HepG2 (cell line): ENCODE results near the gene MAPK11. TPM values are rescaled to one million over a fixed set of nuclear protein-coding genes. Genes with fewer than 3 reads are reported as not detected.

Source experiments
- ARID2 ChIP-seq: sonication (generic); formaldehyde crosslinking; IDR thresholded peaks from 2 replicates; pipeline ENCODE4 v1.8.1; 2022; ENCODE audit warnings: mild to moderate bottlenecking, missing genetic modification reagents, borderline replicate concordance
- DPF2 ChIP-seq: sonication (generic); formaldehyde crosslinking; IDR thresholded peaks from 2 replicates; pipeline ENCODE4 v1.4.0; 2020; ENCODE audit warnings: mild to moderate bottlenecking, low read depth, missing genetic modification reagents, borderline replicate concordance
- HOXD1 ChIP-seq: sonication (generic); formaldehyde crosslinking; IDR thresholded peaks from 2 replicates; pipeline ENCODE4 v1.5.0; 2020; ENCODE audit warnings: missing genetic modification reagents
- NCOR1 ChIP-seq: fragments of 200-600 bp; sonication (generic); IDR thresholded peaks from 2 replicates; pipeline ENCODE4 v1.7.0; 2017; ENCODE audit warnings: antibody characterized with exemption, low read length, borderline replicate concordance
- NFIC ChIP-seq: IDR thresholded peaks from 2 replicates; pipeline ENCODE4 v1.6.1; 2012; ENCODE audit warnings: mild to moderate bottlenecking, low read length, inconsistent platforms
- NONO ChIP-seq, 2 experiments: fragments of 450-650 bp in 1 of 2; sonication (generic) in 1 of 2; formaldehyde crosslinking in 1 of 2; IDR thresholded peaks in 1 of 2; conservative IDR thresholded peaks in 1 of 2; 2 replicates each; pipeline versions ENCODE4 v1.6.1 to v1.8.0; 2017 to 2022; ENCODE audit warnings: mild to moderate bottlenecking in 1 of 2, missing genetic modification reagents in 1 of 2, moderate library complexity in 1 of 2
- REL ChIP-seq: sonication (generic); formaldehyde crosslinking; conservative IDR thresholded peaks from 2 replicates; pipeline ENCODE4 v1.8.0; 2022; ENCODE audit warnings: mild to moderate bottlenecking, missing genetic modification reagents, moderate library complexity
- SMARCC2 ChIP-seq: fragments of 450-650 bp; IDR thresholded peaks from 2 replicates; pipeline ENCODE4 v1.6.1; 2017; ENCODE audit warnings: antibody characterized with exemption, mild to moderate bottlenecking
- SNAPC2 ChIP-seq: sonication (generic); formaldehyde crosslinking; IDR thresholded peaks from 2 replicates; pipeline ENCODE4 v1.8.1; 2022; ENCODE audit warnings: mild to moderate bottlenecking, missing genetic modification reagents
- TRAFD1 ChIP-seq: sonication (generic); formaldehyde crosslinking; IDR thresholded peaks from 2 replicates; pipeline ENCODE4 v1.5.1; 2020; ENCODE audit warnings: missing genetic modification reagents, mild to moderate bottlenecking, borderline replicate concordance
- ZNF235 ChIP-seq: sonication (generic); formaldehyde crosslinking; IDR thresholded peaks from 2 replicates; pipeline ENCODE4 v1.8.1; 2023; ENCODE audit warnings: mild to moderate bottlenecking, missing genetic modification reagents, borderline replicate concordance
- ZNF260 ChIP-seq: sonication (generic); formaldehyde crosslinking; IDR thresholded peaks from 2 replicates; pipeline ENCODE4 v1.4.0; 2020; ENCODE audit warnings: missing genetic modification reagents, low read depth, mild to moderate bottlenecking, borderline replicate concordance
- ZNF282 ChIP-seq: fragments of 450-650 bp; IDR thresholded peaks from 2 replicates; pipeline ENCODE4 v1.6.1; 2018; ENCODE audit not compliant: partially characterized antibody
- ZNF569 ChIP-seq: sonication (generic); formaldehyde crosslinking; IDR thresholded peaks from 2 replicates; pipeline ENCODE4 v1.5.0; 2020; ENCODE audit warnings: mild to moderate bottlenecking, missing genetic modification reagents, moderate library complexity, borderline replicate concordance
- ZNF619 ChIP-seq: sonication (generic); formaldehyde crosslinking; IDR thresholded peaks from 2 replicates; pipeline ENCODE4 v1.4.0; 2020; ENCODE audit warnings: mild to moderate bottlenecking, missing genetic modification reagents
- ZSCAN25 ChIP-seq: sonication (generic); formaldehyde crosslinking; IDR thresholded peaks from 2 replicates; pipeline ENCODE4 v1.8.0; 2022; ENCODE audit warnings: mild to moderate bottlenecking, missing genetic modification reagents
- polyA plus RNA-seq, 8 experiments: library from polyadenylated mRNA; depleted of rRNA in 3 of 8; stranded (reverse) in 7 of 8; unstranded in 1 of 8; fragments of >200 nt; fragmentation: Illumina TruSeq in 4 of 8; extraction: Trizol in 4 of 8; gene quantifications; 2 replicates each; pipeline versions ENCODE4 v1.2.1 to v1.2.3, GENCODE V29; 2011 to 2016; ENCODE audit warnings: low read depth in 4 of 8, missing spikeins in 1 of 8, mixed read lengths in 1 of 8; ENCODE audit not compliant: insufficient read depth in 1 of 8
- total RNA-seq, 5 experiments: library from RNA; depleted of rRNA; stranded (reverse); fragments of >200 nt; fragmentation: Illumina TruSeq; extraction: Trizol; gene quantifications; 2 replicates each; pipeline ENCODE4 v1.2.3, GENCODE V29; 2016; ENCODE audit warnings: low read depth in 1 of 5
- TF ChIP-seq, protein P1 (sequence below): sonication (generic); formaldehyde crosslinking; IDR thresholded peaks from 2 replicates; pipeline ENCODE4 v1.5.0; 2020; ENCODE audit warnings: missing genetic modification reagents
- TF ChIP-seq, protein P2 (sequence below): sonication (generic); formaldehyde crosslinking; IDR thresholded peaks from 2 replicates; pipeline ENCODE4 v1.4.0; 2020; ENCODE audit warnings: missing genetic modification reagents
- TF ChIP-seq, protein P3 (sequence below): sonication (generic); formaldehyde crosslinking; IDR thresholded peaks from 2 replicates; pipeline ENCODE4 v1.8.0; 2022; ENCODE audit warnings: missing genetic modification reagents, mild to moderate bottlenecking, inconsistent platforms, borderline replicate concordance
- TF ChIP-seq, protein P4 (sequence below): sonication (generic); formaldehyde crosslinking; IDR thresholded peaks from 2 replicates; pipeline ENCODE4 v1.8.1; 2023; ENCODE audit warnings: mild to moderate bottlenecking, inconsistent platforms, moderate library complexity, missing genetic modification reagents, borderline replicate concordance
- TF ChIP-seq, protein P5 (sequence below): sonication (generic); formaldehyde crosslinking; IDR thresholded peaks from 2 replicates; pipeline ENCODE4 v1.4.0; 2020; ENCODE audit warnings: low read depth, mild to moderate bottlenecking, missing genetic modification reagents

MAPK11 gene
- total and polyA plus RNA-seq, 2 of the 13 experiments (the other 11 are each of a cell fraction or from before 2014, with no cell fraction given), result 0.15 to 0.17 TPM

GRCh38 chr22:50260801-50261614, 9.2 kb downstream of the MAPK11 start (continued):
- no peak for TF ChIP-seq TRAFD1 (CRISPR knock-in tag)
- TF ChIP-seq REL, result no peak
- TF ChIP-seq ZNF282, result no peak
- TF ChIP-seq, protein P1, sequence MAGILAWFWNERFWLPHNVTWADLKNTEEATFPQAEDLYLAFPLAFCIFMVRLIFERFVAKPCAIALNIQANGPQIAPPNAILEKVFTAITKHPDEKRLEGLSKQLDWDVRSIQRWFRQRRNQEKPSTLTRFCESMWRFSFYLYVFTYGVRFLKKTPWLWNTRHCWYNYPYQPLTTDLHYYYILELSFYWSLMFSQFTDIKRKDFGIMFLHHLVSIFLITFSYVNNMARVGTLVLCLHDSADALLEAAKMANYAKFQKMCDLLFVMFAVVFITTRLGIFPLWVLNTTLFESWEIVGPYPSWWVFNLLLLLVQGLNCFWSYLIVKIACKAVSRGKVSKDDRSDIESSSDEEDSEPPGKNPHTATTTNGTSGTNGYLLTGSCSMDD (CRISPR knock-in tag), result no peak
- TF ChIP-seq, protein P2, sequence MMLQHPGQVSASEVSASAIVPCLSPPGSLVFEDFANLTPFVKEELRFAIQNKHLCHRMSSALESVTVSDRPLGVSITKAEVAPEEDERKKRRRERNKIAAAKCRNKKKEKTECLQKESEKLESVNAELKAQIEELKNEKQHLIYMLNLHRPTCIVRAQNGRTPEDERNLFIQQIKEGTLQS (CRISPR knock-in tag), result no peak
- no peak for TF ChIP-seq ZNF260 (CRISPR knock-in tag)
- TF ChIP-seq, protein P3, sequence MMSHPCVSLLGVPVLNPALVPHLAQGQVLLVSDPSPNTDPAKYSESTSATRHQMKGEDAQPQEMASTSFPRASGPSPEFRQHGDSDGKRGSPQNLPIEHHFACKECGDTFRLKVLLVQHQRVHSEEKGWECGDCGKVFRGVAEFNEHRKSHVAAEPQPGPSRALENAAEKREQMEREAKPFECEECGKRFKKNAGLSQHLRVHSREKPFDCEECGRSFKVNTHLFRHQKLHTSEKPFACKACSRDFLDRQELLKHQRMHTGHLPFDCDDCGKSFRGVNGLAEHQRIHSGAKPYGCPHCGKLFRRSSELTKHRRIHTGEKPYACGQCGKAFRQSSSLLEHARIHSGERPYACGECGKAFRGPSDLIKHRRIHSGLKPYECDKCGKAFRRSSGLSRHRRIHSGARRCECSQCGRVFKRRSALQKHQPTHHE (CRISPR knock-in tag), result no peak
- TF ChIP-seq NONO (IDR thresholded peaks at IDR 0.05), result no peak
- TF ChIP-seq NONO (CRISPR knock-in tag; conservative IDR thresholded peaks at IDR 0.05), result 0 out of 2 replicates have a peak, but pooled peaks have one; percentile 29
- TF ChIP-seq ZNF235, result no peak
- TF ChIP-seq ZNF619, result no peak
- no peak for TF ChIP-seq ARID2
- no peak for TF ChIP-seq ZNF569 (CRISPR knock-in tag)
- no peak for TF ChIP-seq NCOR1
- TF ChIP-seq ZSCAN25 (CRISPR knock-in tag), result 0 out of 2 replicates have a peak, but pooled peaks have one; percentile 24
- TF ChIP-seq SNAPC2, result no peak
- TF ChIP-seq, protein P4, sequence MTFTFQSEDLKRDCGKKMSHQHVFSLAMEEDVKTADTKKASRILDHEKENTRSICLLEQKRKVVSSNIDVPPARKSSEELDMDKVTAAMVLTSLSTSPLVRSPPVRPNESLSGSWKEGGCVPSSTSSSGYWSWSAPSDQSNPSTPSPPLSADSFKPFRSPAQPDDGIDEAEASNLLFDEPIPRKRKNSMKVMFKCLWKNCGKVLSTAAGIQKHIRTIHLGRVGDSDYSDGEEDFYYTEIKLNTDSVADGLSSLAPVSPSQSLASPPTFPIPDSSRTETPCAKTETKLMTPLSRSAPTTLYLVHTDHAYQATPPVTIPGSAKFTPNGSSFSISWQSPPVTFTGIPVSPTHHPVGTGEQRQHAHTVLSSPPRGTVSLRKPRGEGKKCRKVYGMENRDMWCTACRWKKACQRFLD, result no peak
- TF ChIP-seq, protein P5, sequence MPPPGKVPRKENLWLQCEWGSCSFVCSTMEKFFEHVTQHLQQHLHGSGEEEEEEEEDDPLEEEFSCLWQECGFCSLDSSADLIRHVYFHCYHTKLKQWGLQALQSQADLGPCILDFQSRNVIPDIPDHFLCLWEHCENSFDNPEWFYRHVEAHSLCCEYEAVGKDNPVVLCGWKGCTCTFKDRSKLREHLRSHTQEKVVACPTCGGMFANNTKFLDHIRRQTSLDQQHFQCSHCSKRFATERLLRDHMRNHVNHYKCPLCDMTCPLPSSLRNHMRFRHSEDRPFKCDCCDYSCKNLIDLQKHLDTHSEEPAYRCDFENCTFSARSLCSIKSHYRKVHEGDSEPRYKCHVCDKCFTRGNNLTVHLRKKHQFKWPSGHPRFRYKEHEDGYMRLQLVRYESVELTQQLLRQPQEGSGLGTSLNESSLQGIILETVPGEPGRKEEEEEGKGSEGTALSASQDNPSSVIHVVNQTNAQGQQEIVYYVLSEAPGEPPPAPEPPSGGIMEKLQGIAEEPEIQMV (CRISPR knock-in tag), result no peak
- TF ChIP-seq DPF2 (CRISPR knock-in tag), result no peak
- TF ChIP-seq HOXD1, result no peak
- TF ChIP-seq SMARCC2, result no peak
- TF ChIP-seq NFIC, result no peak
